HG03280 (cell line): Measurements from ENCODE around the gene HYAL2.

Experiments
- ATAC-seq: cut with Tn5 transposase; IDR thresholded peaks from one replicate; pipeline ENCODE4 v1.9.1; 2021; ENCODE audit warnings: mild to moderate bottlenecking, moderate library complexity; ENCODE audit not compliant: unreplicated experiment

Gene HYAL2, protein sequence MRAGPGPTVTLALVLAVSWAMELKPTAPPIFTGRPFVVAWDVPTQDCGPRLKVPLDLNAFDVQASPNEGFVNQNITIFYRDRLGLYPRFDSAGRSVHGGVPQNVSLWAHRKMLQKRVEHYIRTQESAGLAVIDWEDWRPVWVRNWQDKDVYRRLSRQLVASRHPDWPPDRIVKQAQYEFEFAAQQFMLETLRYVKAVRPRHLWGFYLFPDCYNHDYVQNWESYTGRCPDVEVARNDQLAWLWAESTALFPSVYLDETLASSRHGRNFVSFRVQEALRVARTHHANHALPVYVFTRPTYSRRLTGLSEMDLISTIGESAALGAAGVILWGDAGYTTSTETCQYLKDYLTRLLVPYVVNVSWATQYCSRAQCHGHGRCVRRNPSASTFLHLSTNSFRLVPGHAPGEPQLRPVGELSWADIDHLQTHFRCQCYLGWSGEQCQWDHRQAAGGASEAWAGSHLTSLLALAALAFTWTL

DNA sequence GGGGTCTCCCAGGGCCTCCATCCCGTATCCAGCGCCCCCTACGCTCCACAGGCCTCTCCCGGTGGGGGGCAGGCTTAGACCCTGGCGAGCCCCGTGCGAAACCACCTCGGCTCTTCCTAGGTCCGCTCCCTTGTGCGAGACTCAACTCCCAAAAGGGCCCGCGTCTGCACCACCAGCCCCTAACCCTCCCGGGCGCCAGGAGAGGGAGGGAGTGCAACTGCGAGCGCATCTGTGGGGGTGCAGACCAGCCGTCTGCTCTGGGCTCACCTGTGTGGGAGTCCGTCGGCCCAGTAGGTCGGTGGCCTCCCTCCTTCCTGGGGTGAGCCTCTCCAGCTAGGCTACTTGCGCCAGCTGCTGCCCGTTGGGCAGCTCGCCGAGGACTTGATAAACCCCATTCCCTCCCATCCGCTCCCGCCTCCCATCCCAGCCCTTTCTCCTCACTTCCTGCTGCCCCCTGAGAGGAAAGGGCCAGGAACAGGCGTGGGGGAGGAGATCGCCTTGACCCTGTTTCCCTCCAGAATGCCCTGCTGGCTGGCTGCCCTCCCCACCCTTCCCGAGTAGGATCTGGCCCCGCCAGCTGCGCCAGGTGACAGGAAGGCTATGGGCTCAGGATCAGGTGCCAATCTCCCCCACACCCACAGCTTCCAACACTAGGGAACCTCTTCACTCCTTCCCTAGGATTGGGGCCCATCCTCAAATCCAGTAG is at the start of gene HYAL2:
Gene HYAL2 (minus strand): TSS at position 360 of the 706 bp plus-strand sequence. CDS start 2,256 bp downstream, outside the sequence.
- no peak for ATAC-seq

DNA sequence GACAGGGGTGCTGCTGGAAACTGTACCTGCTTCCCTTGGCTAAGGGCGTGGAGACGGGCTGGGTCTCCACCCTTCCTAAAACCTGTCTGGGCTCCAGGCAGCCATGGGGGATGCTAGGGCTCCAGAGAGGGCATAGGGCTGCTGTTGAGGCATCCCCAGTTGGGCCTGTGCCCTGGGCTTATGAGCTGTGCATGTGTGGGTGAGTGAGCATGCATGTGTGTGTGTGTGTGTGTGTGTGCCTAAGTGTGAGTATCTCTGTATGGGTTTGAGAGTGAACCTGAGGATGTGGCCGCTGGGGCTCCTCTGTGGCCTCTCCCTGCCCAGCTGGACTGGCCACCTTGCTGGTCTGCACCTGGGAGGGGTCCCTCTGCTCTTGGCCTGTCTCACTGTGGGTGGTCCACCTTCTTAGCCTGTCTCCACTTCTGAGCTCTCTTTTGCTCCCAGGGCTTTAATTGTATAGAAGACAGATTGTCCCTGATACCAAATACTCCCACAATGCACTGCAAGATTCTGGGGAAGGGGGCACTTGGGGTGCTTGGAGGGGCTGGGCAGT is 48.7 kb upstream of the HYAL2 start:
- ATAC-seq = no peak

DNA sequence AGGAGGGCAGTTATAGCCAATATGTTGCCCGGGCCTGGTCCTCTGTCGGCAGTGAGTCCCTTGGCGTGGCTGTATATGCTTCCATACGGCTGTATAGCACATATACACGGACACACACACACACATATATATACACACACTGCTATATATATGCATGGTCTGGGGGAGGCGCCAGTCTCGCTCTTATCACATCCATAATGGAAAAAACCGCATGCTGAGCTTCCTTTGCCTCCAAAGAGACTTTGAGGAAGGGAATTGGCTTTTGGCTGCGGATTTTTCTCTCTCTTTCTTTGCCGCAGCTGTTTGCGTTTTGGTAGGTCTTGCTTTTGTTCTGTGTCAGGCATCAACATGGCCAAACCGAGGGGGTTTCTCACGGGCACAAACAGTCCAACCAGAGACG is 48.0 kb upstream of the HYAL2 start:
- no peak for ATAC-seq

DNA sequence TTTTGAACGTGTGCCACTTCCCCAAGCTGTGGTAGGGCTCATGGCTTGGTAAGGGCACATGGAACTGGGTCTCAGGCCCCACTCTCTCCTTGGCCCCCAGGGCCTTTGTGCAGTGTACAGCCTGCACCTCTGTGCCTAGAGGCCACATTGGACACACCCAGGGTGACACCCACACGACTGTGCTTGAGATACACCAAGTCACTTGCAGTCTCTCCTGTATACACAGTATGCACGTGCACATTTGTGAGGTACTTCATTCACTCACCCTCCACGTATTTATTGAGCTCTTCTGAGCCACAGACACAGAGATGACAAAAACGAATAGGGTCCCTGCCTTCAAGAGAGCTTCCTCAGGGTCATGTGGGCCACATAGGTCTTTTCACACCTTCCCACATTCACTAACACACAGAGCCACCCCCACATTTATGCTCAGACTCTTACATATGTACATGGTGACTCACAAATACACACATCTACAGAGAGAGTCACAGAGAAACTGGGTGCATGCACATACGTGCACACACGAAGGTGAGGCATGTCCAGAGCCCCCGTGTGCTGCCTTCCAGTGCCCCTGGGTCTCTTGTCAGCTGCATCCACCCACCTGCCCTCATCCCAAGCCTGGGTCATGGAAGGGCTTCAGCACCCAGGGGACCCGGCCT is 46.6 kb upstream of the HYAL2 start:
- no peak for ATAC-seq

DNA sequence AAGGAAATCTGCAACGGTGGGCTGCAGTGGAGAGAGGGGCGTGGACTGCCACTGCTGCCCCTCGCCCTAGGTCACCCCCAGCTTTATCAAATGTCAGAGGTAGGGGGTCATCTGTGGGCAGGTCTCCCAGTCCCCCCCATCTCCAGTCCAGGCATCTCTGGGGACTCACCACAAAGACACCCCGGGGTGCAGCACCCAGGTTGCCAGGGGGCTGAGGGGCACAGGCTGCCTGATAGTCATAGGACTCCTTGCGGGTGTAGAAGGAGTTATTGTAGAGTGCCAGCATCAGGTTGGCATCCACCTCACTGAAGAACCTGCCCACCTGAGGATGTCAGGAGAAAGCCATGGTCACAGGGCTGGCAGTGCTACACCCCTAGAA is 43.3 kb upstream of the HYAL2 start:
- no peak for ATAC-seq

DNA sequence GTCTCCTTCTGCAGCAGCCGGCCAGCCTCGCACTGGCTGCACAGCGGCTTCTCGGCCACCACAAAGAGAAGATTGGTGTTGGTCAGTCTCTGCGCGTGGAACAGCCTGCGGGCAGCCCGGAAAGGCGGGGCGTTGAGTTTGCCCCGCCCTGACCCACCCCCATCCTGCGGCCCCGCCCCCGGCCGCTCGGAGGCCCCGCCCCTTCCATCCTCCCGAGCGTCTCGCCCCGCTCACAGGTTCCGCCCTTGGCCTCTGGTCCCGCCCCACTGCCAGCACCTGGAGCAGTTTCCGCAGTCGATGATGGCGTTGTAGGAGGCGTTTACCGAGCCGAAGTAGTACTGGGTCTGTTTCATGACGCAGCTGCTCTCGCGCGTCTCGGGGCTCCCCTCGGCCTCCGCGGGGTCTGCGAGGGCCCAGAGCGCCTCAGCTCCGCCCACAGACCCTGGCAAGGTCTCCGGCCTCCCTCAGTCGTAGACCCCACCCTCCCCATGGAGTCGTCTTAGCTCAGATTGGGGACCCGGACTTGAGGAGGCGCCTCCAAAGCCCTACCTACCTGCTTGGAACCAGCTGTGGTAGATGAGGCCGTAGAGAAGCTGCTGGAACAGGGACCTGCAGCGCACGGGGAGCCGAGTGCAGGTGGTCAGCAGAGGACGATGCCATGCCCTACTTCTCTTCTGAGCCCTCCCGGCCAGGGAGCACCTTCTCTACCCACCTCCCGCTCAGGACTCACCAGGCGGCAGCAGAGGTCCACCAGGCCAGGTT is 42.7 kb upstream of the HYAL2 start:
- ATAC-seq = peak; percentile 91

DNA sequence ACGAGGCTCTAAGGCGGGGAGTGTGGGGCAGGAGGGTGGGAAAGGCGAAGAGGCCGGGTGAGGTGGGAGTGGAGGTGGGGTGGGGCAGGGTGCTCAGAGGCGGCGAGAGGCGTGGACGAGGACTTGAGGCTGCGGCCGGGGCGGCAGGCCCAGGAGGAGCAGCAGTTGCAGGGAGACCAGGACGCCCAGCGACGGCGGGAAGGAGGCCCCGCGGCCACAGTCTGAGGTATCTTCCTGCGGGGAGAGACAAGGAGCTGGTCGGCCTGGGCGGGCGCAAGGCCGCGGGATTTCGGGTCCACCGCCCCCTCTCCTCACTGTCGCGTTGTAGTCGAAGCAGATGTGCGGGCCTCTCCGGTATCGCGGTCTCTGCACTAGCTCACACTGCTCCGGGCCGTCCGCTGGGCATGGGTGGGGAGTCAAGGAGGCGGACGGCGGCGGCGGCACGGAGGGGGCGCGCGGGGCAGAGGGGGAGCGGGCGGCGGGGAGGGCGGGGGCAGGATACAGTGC is 42.1 kb upstream of the HYAL2 start:
- ATAC-seq = no peak

DNA sequence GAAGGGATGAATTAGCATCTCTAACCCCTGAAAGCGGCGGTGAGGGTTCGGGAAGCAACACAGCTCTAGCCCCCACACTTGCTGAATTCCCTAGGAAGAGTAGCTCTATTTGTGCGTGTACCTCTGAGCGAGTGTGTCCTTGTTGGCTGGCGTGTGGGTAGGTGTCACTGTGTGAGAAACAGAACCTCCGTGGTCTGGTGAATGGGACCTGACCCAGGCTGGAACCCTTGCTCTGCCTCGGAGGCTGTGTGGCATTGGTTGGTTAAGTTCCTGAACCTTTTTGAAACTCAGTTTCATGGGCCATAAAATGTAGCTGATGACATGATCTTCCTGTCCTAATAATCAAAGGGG is 37.2 kb upstream of the HYAL2 start:
- peak; percentile 15 for ATAC-seq

DNA sequence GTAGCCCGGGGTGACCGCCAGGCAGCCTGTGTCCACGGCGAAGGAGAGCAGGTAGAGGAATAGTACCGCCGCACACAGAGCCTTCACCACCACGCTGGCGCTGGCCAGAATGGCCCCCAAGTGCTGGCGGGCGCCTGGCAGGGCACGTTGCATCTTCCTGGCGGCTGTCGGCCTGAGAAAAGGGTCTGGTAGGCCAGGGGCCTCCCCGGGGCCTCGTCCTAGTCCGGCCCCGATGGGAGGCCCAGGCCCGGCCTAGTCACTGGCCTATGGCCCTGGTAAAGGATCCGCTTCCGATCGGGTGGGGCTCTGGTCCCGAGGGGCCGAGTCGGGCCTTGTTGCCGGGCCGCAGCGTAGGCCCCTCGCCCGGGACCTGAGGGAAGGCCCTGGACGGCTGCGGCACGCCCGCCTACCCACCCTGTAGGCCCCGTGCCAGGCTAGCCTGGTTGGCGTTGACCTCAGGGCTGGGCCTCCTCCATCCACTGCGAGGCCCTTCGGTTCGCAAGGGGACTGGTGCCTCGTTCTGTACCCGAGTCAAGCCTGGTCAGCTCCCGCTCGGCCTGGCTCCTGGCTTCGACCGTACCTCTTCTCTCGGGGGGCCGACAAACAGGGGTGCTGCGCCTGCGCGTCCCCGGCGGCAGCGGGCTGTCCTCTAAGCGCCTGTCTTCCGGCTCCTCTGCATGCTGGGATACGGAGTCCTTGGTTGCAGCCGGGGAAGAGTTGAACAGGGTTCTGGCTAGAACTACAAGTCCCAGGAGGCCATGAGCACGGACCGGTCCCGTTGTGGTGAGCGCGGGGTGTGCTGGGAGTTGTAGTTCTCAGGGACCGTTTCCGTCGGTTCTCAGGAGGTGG is 36.6 kb upstream of the HYAL2 start, which contains the start of gene TMEM115:
Gene TMEM115 (minus strand): TSS at position 611 of the 849 bp plus-strand sequence. CDS start 458 bp downstream, at position 153.
- ATAC-seq = peak; percentile 98

DNA sequence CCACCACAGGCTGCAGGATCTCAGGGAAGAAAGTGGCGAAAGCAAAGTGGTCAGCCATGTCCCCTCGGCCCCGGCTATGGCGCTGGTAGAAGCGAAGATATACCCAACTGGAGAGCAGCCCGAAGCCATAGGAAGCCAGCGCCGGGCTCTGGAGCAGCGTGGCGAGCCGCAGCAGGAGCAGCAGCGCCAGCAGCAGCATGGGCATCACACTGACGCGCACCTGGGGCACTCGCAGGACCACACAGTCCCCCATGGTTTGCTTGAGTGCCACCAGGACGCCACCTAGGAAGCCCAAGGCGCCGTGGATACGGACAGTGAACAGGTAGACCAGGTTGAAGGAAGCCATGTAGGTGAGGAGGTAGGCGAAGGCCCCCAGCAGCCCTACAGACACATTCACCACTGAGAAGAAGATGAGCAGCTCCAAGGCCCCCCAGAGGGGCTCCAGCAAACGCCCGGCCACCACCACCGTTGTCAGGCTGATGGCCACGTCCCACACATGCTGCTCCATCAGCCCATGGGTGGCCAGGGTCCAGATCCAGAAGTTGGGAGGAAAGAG is 35.9 kb upstream of the HYAL2 start:
- ATAC-seq = no peak

DNA sequence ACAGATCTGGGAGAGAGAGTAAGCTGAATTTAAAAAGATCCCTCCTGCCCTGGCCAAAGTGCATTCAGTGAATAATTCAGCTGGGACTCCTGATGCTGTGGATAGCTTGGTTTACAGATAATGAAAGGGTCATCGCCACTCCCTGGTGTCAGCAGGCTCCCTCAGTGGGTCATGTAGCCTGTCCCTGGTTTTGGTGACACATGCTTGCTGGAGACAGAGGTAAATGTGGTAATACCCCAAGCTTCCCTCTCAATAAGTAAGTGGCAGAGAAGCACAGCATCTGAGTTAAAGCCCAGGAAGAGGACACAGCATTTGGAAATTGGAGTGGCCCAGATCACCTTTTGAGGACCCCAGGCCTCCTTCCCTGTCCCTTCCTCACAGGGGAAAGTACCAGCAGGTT is 34.9 kb upstream of the HYAL2 start:
- ATAC-seq = no peak

DNA sequence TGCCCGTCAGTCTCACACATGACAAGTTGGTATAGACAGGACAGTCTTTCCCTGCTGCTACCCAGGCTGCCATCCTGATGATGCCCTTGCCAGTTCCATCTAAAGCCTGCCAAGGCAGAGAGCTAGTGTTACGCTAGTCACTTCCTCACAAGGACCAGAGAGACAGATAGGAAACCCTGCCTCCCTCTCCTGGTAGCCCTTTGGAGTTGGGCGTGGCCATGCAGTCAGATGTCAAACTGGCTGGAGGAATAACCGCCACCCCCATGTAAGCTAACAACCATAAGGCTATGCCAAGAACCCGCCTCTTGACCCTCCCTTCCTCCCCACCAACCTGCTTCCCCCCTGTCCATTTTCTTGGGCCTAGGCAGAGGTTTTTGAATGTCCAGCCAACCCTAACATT is 34.0 kb upstream of the HYAL2 start:
- ATAC-seq = no peak

DNA sequence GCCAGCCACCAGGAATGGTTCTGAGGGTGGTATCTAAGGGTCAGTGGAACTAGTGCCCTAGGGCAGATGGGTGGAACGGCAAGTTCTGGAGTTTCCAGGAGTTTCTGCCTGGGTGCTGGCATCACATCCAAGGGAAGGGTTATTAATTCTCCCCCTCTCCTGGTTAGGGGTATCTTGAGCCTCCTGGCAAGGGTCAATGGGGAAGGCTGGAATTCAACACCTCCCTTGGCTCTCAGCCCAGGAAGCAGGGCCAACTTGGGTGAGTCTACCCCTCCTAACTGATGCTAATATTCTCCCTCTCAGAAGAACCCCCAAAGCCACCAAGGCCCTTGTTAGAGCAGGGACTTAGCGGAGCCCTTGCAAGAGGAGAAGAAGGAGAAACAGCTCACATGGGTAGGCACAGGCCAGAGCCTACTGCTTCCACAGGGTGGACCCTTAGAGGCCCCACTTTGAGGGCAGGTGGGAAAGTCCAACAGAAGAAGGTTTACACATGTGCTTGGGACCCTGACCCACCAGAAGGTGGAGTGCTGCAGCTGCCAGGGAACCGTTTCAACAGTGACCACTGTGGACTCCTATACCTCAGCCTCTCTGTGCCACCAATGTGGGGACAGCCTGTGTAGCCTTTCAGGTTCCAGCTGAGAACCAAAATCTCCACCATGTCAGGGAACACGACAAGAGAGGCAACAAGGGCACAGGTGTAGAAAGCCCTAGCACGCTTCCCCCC is 33.4 kb upstream of the HYAL2 start:
- ATAC-seq = no peak

DNA sequence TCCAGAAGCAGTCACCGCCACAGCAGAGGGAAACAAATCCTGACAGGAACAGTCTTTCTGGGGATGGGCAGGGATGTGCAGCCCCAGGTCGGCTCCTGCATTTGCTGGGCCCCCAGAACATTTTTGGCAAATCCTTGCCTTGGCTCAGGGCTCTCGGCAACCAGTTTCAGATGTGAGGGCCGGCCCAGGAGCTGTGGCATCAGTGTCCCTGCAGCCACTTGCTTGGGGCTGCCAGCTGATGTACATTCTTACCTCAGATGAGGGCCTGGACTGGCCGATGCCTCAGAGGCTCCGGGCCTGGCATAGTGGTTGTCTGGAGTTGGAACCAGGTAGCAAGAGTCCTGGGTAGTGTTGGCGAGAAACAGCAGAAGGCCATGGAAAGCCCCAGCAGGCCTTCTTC is 32.3 kb upstream of the HYAL2 start:
- no peak for ATAC-seq

DNA sequence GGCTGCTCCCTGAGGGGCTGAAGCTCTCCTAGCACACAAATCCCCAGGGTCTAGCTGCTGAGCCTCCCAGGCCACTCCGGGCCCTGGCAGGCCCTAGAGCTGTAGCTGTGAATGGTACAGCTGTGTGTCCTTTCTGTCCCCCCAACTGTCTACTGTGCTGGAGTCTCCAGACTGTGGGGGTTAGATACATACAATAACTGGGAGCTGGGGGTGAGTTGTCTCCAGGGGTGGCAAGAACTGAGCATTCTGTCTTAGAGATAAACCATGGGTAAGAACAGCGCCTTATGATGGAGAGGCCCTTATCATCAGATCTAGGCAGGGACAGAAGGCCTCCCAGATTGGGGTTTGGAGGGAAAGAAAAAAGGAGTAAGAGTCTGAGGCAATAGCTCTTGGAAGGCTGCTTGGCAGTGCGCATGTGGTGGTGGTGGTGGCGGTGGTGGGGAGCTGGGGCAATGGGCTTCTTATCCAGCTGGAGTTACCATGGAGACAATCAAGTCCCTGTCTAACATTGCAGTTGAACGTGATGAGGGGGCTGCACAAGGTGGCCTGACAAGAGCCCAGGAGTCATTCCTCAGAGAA is 31.7 kb upstream of the HYAL2 start:
- no peak for ATAC-seq

DNA sequence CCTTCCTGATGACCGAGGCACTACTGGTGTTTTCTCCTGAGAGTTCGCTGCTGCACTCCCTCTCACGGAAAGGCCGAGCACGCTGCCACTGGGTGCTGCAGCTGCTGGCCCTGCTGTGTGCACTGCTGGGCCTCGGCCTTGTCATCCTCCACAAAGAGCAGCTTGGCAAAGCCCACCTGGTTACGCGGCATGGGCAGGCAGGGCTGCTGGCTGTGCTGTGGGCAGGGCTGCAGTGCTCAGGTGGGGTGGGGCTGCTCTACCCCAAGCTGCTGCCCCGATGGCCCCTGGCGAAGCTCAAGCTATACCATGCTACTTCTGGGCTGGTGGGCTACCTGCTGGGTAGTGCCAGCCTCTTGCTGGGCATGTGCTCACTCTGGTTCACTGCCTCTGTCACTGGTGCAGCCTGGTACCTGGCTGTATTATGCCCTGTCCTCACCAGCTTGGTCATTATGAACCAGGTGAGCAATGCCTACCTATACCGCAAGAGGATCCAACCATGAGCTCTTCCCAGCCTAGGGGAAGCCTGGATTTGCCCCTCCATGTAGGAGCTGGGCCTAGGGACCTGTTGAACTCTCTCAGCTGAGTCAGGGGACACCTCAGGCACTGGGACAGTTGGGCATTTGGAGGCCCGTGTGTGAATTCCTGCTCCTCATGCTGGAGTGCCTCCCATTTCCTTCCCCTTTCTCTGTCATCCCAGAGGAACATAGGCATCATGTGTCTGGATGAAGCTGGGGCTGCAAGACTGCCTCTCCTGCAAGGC is 30.9 kb upstream of the HYAL2 start:
- no peak for ATAC-seq

DNA sequence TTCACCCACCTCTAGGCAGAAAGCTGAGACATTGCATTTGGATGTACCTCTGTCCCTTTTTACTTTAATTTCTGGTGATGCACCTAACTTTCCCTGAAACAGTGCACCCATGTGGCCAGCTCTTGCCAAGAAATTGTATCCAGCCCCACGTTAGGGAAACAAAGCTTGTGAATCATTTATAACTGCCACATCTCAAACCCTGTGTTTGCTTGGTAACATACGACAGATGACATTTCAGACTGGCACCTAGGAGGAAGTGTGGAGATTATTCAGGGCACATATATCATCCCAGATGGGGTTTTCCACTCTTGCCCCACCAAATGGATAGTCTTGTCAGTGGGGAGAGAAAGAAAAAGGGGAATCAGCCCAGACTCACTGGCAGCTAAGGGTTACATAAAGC is 30.2 kb upstream of the HYAL2 start:
- no peak for ATAC-seq

DNA sequence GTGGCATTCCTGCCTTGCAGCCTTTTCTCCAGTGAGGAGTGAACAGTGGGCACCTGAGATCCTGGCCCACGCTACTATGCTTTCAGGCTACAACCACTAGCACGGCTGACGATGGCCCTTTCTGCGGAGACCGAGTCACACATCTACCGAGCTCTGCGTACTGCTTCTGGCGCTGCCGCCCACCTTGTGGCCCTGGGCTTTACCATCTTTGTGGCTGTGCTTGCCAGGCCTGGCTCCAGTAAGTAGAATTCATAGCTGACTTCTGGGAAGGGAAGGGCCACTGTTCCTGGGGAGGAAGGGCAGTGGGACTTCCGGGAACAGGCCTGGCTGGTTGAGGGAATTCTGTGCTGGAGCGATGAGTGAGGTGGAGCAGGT is 28.8 kb upstream of the HYAL2 start:
- no peak for ATAC-seq
